Measurements from ENCODE around the gene APOM. TPM values are rescaled to one million over a fixed set of nuclear protein-coding genes. Genes with fewer than 3 reads are reported as not detected.
A peak's percentile ranks its signal among the peaks of the same experiment; 100 is the strongest.

The APOM gene
- total and polyA plus RNA-seq, 2 donors from 2014 or later: 4.6 to 154 TPM

DNA sequence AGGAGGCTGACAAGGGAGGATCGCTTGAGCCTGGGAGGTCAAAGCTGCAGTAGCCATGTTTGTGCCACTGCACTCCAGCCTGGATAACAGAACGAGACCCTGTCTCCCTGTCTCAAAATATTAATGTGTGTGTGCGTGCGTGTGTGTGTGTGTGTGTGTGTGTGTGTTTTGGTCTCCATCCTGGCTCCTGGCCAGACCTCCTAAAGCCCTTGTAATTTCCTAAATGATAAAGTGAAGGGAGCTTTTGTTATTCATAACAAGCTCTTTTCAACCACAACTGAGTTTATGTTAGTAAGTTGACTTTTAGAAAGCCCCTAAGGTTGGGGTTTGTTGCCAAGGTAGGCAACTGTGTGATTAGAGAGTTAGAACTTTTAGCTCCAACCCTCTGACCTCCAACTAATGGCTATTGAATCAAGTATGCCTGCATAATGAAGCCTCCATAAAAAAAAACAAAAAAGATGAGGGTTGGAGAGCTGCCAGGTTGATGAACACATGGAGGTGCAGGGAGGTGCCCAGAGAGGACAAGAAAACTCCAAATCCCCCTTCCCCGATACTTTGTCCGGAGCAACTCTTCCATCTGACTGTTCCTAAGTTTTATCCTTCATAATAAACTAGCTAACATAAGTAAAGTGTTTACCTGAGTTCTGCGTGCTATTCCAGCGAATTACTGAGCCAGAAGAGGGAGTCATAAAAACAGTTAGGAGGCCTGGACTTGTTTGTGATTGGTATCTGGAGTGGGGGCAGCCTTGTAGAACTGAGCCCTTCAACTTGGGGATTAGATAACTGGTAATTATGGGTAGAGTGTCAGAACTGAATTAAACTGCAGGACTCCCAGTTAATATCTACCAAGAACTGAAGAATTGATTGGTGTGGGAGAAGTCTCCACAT is 45.9 kb upstream of the APOM start:
- intact Hi-C loops (cut with DNase I): no loop called here

DNA sequence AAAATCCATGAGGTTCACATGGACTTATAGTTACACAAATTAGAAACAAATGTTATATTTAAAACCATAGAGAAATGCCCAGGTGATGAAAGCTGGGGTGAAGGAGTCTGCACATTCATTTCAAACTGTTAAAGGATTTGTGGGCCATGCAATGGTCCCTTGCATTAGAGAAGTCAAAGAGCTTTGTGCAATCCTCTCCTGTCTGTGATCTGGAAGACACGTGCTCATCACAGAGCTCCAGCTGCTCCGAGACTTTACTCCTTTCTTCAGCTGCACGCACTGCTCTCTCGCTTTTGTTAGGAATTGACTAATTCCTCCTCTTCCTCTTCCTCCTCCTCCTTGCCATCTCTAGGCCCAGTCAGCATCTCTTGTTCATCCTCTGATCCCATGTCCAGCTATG is 44.7 kb upstream of the APOM start:
- intact Hi-C loops (cut with DNase I): no loop called here
- Histone ChIP-seq H3K9me3 (ENCODE audit: control insufficient read depth in 2 of 3, insufficient read depth in 1 of 3, low read length in 3 of 3) (no peaks in the 10 kb centered on the region), H3K27ac (ENCODE audit: low read depth in 2 of 2, low read length in 2 of 2) (no peak overlapping the region), H3K36me3 (ENCODE audit: control insufficient read depth in 2 of 3, insufficient read depth in 3 of 3, low read length in 3 of 3) (no peaks in the 10 kb centered on the region), H3K4me3 (ENCODE audit: low read length in 3 of 3) (no peak overlapping the region), H3K9ac (ENCODE audit: low read length in 3 of 3) (no peak overlapping the region), H3K4me1 (ENCODE audit: control insufficient read depth in 2 of 3, insufficient read depth in 2 of 3, low read depth in 1 of 3, low read length in 3 of 3) (no peaks in the 10 kb centered on the region), H3K27me3 (ENCODE audit: control insufficient read depth, insufficient read depth, low read length) (no peaks in the 10 kb centered on the region)
- FAIRE-seq: no peak
- no peak for TF ChIP-seq CTCF (IDR thresholded peaks at IDR 0.05; ENCODE audit: borderline replicate concordance, extremely low read depth, insufficient read depth)
- DNase-seq: no peak

More for the DNA sequence above, 45.9 kb upstream of the APOM start:
- DNase-seq (no peak), FAIRE-seq (no peak)
- no peaks in the 10 kb centered on the region for H3K9me3 ChIP-seq (ENCODE audit: control insufficient read depth in 2 of 3, insufficient read depth in 1 of 3, low read length in 3 of 3)
- no peaks in the 10 kb centered on the region for H3K4me1 ChIP-seq (ENCODE audit: control insufficient read depth in 2 of 3, insufficient read depth in 2 of 3, low read depth in 1 of 3, low read length in 3 of 3)
- no peaks in the 10 kb centered on the region for H3K27me3 ChIP-seq (ENCODE audit: control insufficient read depth, insufficient read depth, low read length)
- no peak overlapping the region for H3K4me3 ChIP-seq (ENCODE audit: low read length in 3 of 3)
- H3K27ac ChIP-seq (ENCODE audit: low read depth in 2 of 2, low read length in 2 of 2): no peak overlapping the region
- TF ChIP-seq CTCF (IDR thresholded peaks at IDR 0.05; ENCODE audit: borderline replicate concordance, extremely low read depth, insufficient read depth): no peak
- H3K36me3 ChIP-seq (ENCODE audit: control insufficient read depth in 2 of 3, insufficient read depth in 3 of 3, low read length in 3 of 3): no peaks in the 10 kb centered on the region
- no peak overlapping the region for H3K9ac ChIP-seq (ENCODE audit: low read length in 3 of 3)

GRCh38 chr6:31614075-31614619 is 41.5 kb upstream of the APOM start:
- DNase-seq: no peak
- FAIRE-seq: no peak
- intact Hi-C loops (cut with DNase I): no loop called here
- no peaks in the 10 kb centered on the region for H3K27me3 ChIP-seq (ENCODE audit: control insufficient read depth, insufficient read depth, low read length)
- no peak overlapping the region for H3K9ac ChIP-seq (ENCODE audit: low read length in 3 of 3)
- no peaks in the 10 kb centered on the region for H3K9me3 ChIP-seq (ENCODE audit: control insufficient read depth in 2 of 3, insufficient read depth in 1 of 3, low read length in 3 of 3)
- peak overlapping the region in 1 of 3 donors; percentile 14 for H3K4me3 ChIP-seq (ENCODE audit: low read length in 3 of 3)
- no peak overlapping the region for H3K27ac ChIP-seq (ENCODE audit: low read depth in 2 of 2, low read length in 2 of 2)
- H3K36me3 ChIP-seq (ENCODE audit: control insufficient read depth in 2 of 3, insufficient read depth in 3 of 3, low read length in 3 of 3): no peaks in the 10 kb centered on the region
- TF ChIP-seq CTCF (IDR thresholded peaks at IDR 0.05; ENCODE audit: borderline replicate concordance, extremely low read depth, insufficient read depth): no peak
- no peaks in the 10 kb centered on the region for H3K4me1 ChIP-seq (ENCODE audit: control insufficient read depth in 2 of 3, insufficient read depth in 2 of 3, low read depth in 1 of 3, low read length in 3 of 3)
